ENCODE results near the gene THSD7A. TPM values are rescaled to one million over a fixed set of nuclear protein-coding genes. Genes with fewer than 3 reads are reported as not detected.

The THSD7A gene
- polyA plus RNA-seq, 1 experiment: 0.06 TPM

DNA sequence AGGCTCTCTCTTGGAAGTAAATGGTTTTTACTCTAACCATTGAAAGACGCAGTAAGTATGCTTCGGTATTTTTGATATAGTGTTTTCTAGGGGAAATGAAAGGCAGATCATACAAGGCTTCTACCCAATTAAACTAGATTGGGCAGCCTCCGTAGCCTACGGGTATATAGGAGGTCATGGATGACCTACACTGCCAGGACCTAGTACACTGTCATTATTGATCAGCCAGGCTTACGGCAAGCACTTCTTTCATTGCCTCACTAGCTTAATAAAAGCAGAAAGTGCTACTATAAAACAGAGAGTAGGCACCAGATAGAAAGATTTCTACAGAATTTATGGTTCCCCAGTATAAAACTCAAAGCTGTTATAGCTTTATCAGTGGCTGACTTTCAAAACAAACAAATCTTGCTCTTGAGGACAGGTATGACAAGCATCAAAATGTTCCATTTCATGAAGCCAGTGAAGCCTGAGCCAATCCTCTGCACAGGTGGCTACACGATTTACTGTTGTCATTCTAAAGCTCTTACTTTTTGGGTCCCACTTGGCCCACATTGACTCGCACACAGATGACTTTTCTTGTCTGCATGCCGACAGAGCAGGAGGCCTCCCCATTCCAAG, 358.1 kb downstream of the THSD7A start:
- TF ChIP-seq, protein P1, sequence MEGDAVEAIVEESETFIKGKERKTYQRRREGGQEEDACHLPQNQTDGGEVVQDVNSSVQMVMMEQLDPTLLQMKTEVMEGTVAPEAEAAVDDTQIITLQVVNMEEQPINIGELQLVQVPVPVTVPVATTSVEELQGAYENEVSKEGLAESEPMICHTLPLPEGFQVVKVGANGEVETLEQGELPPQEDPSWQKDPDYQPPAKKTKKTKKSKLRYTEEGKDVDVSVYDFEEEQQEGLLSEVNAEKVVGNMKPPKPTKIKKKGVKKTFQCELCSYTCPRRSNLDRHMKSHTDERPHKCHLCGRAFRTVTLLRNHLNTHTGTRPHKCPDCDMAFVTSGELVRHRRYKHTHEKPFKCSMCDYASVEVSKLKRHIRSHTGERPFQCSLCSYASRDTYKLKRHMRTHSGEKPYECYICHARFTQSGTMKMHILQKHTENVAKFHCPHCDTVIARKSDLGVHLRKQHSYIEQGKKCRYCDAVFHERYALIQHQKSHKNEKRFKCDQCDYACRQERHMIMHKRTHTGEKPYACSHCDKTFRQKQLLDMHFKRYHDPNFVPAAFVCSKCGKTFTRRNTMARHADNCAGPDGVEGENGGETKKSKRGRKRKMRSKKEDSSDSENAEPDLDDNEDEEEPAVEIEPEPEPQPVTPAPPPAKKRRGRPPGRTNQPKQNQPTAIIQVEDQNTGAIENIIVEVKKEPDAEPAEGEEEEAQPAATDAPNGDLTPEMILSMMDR (IDR thresholded peaks at IDR 0.05; ENCODE audit: low read depth, low read length): no peak
- CTCF ChIA-PET: no interaction called here

DNA sequence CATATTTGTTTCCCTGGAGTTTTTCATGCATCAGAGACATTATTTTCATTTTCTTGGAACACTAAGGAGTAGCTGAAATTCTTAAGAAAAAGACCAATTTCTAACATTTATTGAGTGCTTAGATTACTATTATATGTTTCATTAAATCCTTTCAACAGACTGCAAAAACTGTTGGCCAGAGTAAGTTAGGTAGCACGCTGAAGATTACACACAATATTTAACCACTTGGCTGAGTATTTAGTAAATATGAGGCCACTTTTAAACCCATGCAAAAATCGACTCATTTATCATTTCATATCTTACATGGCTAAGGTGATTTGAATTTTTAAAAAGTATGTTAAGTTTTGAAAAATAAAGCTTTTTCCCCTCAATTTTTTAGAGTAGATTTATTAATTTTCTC, 358.8 kb downstream of the THSD7A start:
- ChIA-PET POLR2A (no interaction called here), CTCF (no interaction called here)
- H3K27ac ChIP-seq (ENCODE audit: low read depth, low read length): no peak overlapping the region
- no peak overlapping the region for H3K4me3 ChIP-seq (ENCODE audit: low read depth, low read length)
- H3K27me3 ChIP-seq (ENCODE audit: control insufficient read depth, insufficient read depth, low read length): no peaks in the 10 kb centered on the region
- DNase-seq (ENCODE audit: low read depth, low spot score): no peak
- H3K9me3 ChIP-seq (ENCODE audit: control insufficient read depth, insufficient read depth, low read length): no peaks in the 10 kb centered on the region
- TF ChIP-seq, protein P1 (IDR thresholded peaks at IDR 0.05; ENCODE audit: low read depth, low read length): no peak

More for the DNA sequence above, 358.1 kb downstream of the THSD7A start:
- H3K27me3 ChIP-seq (ENCODE audit: control insufficient read depth, insufficient read depth, low read length): no peaks in the 10 kb centered on the region
- no peak for DNase-seq (ENCODE audit: low read depth, low spot score)
- no peak overlapping the region for H3K27ac ChIP-seq (ENCODE audit: low read depth, low read length)
- no peak overlapping the region for H3K4me3 ChIP-seq (ENCODE audit: low read depth, low read length)
- POLR2A ChIA-PET: no interaction called here
- no peaks in the 10 kb centered on the region for H3K9me3 ChIP-seq (ENCODE audit: control insufficient read depth, insufficient read depth, low read length)

DNA sequence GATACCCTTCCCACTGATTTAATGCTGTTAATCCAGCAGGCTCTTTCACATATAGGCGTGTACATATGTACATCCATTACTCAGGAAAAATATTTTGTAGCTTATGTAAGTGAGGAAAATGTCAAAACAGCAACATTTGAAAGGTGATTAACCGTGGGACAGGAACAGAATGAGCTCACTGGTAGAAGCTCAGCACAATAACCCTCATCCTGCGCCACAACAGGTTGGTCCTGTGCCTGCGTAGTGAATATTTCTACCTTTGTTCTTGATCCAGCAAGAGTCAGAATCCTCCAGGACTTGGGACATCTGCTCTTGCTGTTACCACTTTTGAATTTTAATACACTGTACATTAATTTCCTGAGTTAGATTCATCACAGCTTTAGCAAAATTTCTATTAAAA, 359.4 kb downstream of the THSD7A start:
- H3K9me3 ChIP-seq (ENCODE audit: control insufficient read depth, insufficient read depth, low read length): no peaks in the 10 kb centered on the region
- CTCF ChIA-PET: no interaction called here
- no peaks in the 10 kb centered on the region for H3K27me3 ChIP-seq (ENCODE audit: control insufficient read depth, insufficient read depth, low read length)
- no peak overlapping the region for H3K27ac ChIP-seq (ENCODE audit: low read depth, low read length)
- DNase-seq (ENCODE audit: low read depth, low spot score): no peak
- H3K4me3 ChIP-seq (ENCODE audit: low read depth, low read length): no peak overlapping the region
- TF ChIP-seq, protein P1 (IDR thresholded peaks at IDR 0.05; ENCODE audit: low read depth, low read length): no peak
- POLR2A ChIA-PET: no interaction called here

DNA sequence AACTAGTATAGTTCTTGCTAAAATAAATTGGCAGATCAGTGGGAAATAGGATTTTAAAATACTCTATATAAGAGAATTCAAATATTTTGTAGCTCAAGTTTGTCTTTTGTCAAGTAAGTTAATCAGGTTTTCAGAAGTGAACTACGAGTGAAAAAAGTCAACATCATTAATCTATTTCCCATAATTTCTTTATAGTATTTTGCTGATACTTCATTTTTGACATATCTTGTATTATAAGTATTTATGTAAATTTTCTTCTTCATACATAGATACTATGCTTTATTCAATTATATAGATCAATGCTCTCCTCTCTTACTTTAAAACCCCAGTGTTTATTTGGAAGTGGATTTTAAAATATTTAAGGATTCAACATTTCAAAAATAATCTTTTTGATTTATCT, 360.7 kb downstream of the THSD7A start:
- H3K4me3 ChIP-seq (ENCODE audit: low read depth, low read length): no peak overlapping the region
- H3K9me3 ChIP-seq (ENCODE audit: control insufficient read depth, insufficient read depth, low read length): no peaks in the 10 kb centered on the region
- ChIA-PET POLR2A (no interaction called here), CTCF (no interaction called here)
- TF ChIP-seq, protein P1 (IDR thresholded peaks at IDR 0.05; ENCODE audit: low read depth, low read length): no peak
- no peak overlapping the region for H3K27ac ChIP-seq (ENCODE audit: low read depth, low read length)
- no peak for DNase-seq (ENCODE audit: low read depth, low spot score)
- no peaks in the 10 kb centered on the region for H3K27me3 ChIP-seq (ENCODE audit: control insufficient read depth, insufficient read depth, low read length)

DNA sequence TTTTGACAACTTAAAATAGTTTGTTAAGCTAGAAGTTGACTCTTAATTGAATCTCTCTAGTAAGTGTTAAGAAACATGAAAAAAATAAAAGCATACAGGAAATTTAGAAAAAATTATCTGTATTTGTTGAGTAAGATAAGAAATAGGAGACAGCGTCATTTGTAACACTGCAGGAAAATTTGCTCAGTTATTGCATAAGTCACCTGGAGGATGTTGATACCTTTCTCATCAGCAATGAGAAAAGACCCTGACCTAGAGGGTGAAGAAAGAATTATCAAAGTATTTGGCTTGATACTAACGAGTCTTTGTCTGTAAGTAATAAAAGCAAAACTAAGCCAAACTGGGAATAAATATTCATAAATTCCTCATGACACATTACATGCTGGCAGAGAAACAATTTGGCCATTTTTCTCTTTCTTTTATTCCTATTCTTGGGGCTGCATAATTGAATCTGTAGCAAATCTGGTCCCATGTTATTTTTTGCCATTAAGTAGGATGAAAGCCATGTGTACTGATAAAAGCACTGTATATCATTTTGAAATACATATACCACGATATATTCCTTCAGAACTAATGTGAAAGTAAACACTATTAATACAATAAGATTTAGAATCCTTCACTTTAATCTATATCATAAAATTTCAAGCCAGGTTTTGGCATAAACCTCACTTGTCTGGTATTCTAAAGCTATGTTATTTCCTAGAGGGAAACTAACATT, 362.8 kb downstream of the THSD7A start:
- DNase-seq (ENCODE audit: low read depth, low spot score): no peak
- POLR2A ChIA-PET: no interaction called here

More for the DNA sequence above, 362.8 kb downstream of the THSD7A start:
- CTCF ChIA-PET: no interaction called here
- Histone ChIP-seq H3K4me3 (ENCODE audit: low read depth, low read length) (no peak overlapping the region), H3K27me3 (ENCODE audit: control insufficient read depth, insufficient read depth, low read length) (no peaks in the 10 kb centered on the region), H3K9me3 (ENCODE audit: control insufficient read depth, insufficient read depth, low read length) (no peaks in the 10 kb centered on the region), H3K27ac (ENCODE audit: low read depth, low read length) (no peak overlapping the region)
- TF ChIP-seq, protein P1 (IDR thresholded peaks at IDR 0.05; ENCODE audit: low read depth, low read length): no peak
